HepG2 (cell line): ENCODE data around the gene POLA2. TPM values are rescaled to one million over a fixed set of nuclear protein-coding genes. Genes with fewer than 3 reads are reported as not detected.

ENCODE experiments used
- CAMTA2 ChIP-seq: sonication (generic); formaldehyde crosslinking; IDR thresholded peaks from 2 replicates; pipeline ENCODE4 v1.4.0; 2020; ENCODE audit warnings: mild to moderate bottlenecking, missing genetic modification reagents, borderline replicate concordance
- ESRRA ChIP-seq: sonication (generic); formaldehyde crosslinking; IDR thresholded peaks from 2 replicates; pipeline ENCODE4 v1.5.1; 2020; ENCODE audit warnings: mild to moderate bottlenecking, low read depth, missing genetic modification reagents
- IRF2 ChIP-seq: IDR thresholded peaks from 2 replicates; pipeline ENCODE4 v1.6.1; 2018; ENCODE audit warnings: missing genetic modification reagents, missing compliant biosample characterization
- KDM3A ChIP-seq: IDR thresholded peaks from 2 replicates; pipeline ENCODE4 v1.6.1; 2018; ENCODE audit warnings: low read depth, missing compliant biosample characterization
- MAFF ChIP-seq: IDR thresholded peaks from 2 replicates; pipeline ENCODE4 v1.6.1; 2011; ENCODE audit warnings: low read depth, low read length, improper control_type of control experiment
- NKX3-1 ChIP-seq: sonication (generic); formaldehyde crosslinking; IDR thresholded peaks from 2 replicates; pipeline ENCODE4 v1.5.0; 2020; ENCODE audit warnings: missing genetic modification reagents
- PHF21A ChIP-seq: sonication (generic); formaldehyde crosslinking; IDR thresholded peaks from 2 replicates; pipeline ENCODE4 v1.5.0; 2020; ENCODE audit warnings: mild to moderate bottlenecking, missing genetic modification reagents
- PHF8 ChIP-seq: sonication (generic); formaldehyde crosslinking; IDR thresholded peaks from 2 replicates; pipeline ENCODE4 v1.5.0; 2020; ENCODE audit warnings: missing genetic modification reagents
- RXRB ChIP-seq: IDR thresholded peaks from 2 replicates; pipeline ENCODE4 v1.6.1; 2016; ENCODE audit warnings: borderline replicate concordance, missing genetic modification reagents, missing compliant biosample characterization
- SRY ChIP-seq: sonication (generic); formaldehyde crosslinking; IDR thresholded peaks from 2 replicates; pipeline ENCODE4 v1.8.0; 2022; ENCODE audit warnings: mild to moderate bottlenecking, missing genetic modification reagents
- ZNF460 ChIP-seq: sonication (generic); formaldehyde crosslinking; IDR thresholded peaks from 2 replicates; pipeline ENCODE4 v1.5.1; 2020; ENCODE audit warnings: missing genetic modification reagents, mild to moderate bottlenecking, borderline replicate concordance
- ZNF563 ChIP-seq: sonication (generic); formaldehyde crosslinking; IDR thresholded peaks from 2 replicates; pipeline ENCODE4 v1.8.0; 2022; ENCODE audit warnings: mild to moderate bottlenecking, moderate library complexity, missing genetic modification reagents
- polyA plus RNA-seq, 8 experiments: library from polyadenylated mRNA; depleted of rRNA in 3 of 8; stranded (reverse) in 7 of 8; unstranded in 1 of 8; fragments of >200 nt; fragmentation: Illumina TruSeq in 4 of 8; extraction: Trizol in 4 of 8; gene quantifications; 2 replicates each; pipeline versions ENCODE4 v1.2.1 to v1.2.3, GENCODE V29; 2011 to 2016; ENCODE audit warnings: low read depth in 4 of 8, missing spikeins in 1 of 8, mixed read lengths in 1 of 8; ENCODE audit not compliant: insufficient read depth in 1 of 8
- total RNA-seq, 5 experiments: library from RNA; depleted of rRNA; stranded (reverse); fragments of >200 nt; fragmentation: Illumina TruSeq; extraction: Trizol; gene quantifications; 2 replicates each; pipeline ENCODE4 v1.2.3, GENCODE V29; 2016; ENCODE audit warnings: low read depth in 1 of 5
- TF ChIP-seq, protein P1 (sequence below): sonication (generic); formaldehyde crosslinking; IDR thresholded peaks from 2 replicates; pipeline ENCODE4 v1.4.0; 2020; ENCODE audit warnings: missing genetic modification reagents
- TF ChIP-seq, protein P2 (sequence below): sonication (generic); formaldehyde crosslinking; IDR thresholded peaks from 2 replicates; pipeline ENCODE4 v1.4.0; 2020; ENCODE audit warnings: missing genetic modification reagents
- TF ChIP-seq, protein P3 (sequence below): sonication (generic); formaldehyde crosslinking; conservative IDR thresholded peaks from 2 replicates; pipeline ENCODE4 v1.8.0; 2022; ENCODE audit warnings: mild to moderate bottlenecking, moderate library complexity, missing genetic modification reagents
- TF ChIP-seq, protein P4 (sequence below), 2 experiments: sonication (generic) in 1 of 2; formaldehyde crosslinking in 1 of 2; IDR thresholded peaks; 2 replicates each; pipeline versions ENCODE4 v1.6.1 to v1.9.0; 2014 to 2022; ENCODE audit warnings: antibody characterized with exemption in 1 of 2, borderline replicate concordance in 1 of 2, inconsistent platforms in 1 of 2, low read depth in 1 of 2, missing genetic modification reagents in 1 of 2

The POLA2 gene
- total and polyA plus RNA-seq, 2 of the 13 experiments (the other 11 are each of a cell fraction or from before 2014, with no cell fraction given), result 9.7 to 15.6 TPM

DNA sequence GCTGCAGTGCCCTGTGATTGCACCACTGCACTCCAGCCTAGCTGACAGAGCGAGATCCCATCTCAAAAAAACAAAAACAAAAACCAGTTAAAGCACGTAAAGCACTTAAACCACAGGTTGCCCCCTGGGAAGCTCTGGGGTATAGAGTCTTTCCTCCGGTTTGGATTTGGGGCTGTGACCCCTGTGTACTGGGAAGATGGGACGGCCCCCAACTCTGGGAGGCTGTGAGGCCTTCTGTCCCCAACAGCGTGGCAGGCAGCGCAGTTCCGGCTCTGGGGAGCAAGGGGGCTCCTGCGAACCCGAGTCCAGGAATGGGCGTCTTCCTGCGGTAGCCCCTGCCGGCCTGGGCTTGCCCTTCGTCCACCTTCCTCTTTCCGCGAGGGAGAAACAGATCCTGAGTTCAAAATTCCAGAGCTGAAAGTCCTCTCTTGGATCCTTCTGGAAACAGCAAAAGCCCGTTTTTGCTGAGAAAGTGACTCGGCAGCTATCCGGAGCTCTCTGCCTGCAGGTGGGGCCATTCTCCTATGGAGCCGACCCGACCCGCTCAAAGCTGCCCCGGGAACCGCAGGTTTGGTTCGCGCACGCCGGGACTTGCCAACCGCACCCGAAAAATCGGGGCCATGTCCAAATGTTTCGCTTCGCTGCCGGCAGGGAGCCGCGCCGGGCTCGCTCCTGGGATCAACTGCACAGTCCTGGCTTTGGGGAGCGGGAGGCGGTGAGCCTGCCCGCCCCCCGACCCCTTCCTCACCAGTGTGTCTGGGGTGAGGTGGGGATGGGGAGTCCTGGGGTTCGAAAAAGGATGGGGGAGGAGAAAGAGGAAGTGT lies 36.3 kb upstream of the POLA2 start (continued):
- TF ChIP-seq, protein P1, sequence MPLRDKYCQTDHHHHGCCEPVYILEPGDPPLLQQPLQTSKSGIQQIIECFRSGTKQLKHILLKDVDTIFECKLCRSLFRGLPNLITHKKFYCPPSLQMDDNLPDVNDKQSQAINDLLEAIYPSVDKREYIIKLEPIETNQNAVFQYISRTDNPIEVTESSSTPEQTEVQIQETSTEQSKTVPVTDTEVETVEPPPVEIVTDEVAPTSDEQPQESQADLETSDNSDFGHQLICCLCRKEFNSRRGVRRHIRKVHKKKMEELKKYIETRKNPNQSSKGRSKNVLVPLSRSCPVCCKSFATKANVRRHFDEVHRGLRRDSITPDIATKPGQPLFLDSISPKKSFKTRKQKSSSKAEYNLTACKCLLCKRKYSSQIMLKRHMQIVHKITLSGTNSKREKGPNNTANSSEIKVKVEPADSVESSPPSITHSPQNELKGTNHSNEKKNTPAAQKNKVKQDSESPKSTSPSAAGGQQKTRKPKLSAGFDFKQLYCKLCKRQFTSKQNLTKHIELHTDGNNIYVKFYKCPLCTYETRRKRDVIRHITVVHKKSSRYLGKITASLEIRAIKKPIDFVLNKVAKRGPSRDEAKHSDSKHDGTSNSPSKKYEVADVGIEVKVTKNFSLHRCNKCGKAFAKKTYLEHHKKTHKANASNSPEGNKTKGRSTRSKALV (CRISPR knock-in tag), result peak; percentile 80
- TF ChIP-seq ESRRA (CRISPR knock-in tag), result no peak
- peak; percentile 19; the same call in 1 of the 2 replicates for TF ChIP-seq RXRB (CRISPR knock-in tag)
- peak; percentile 22; the same call in 1 of the 2 replicates for TF ChIP-seq PHF21A (CRISPR knock-in tag)
- TF ChIP-seq, protein P2, sequence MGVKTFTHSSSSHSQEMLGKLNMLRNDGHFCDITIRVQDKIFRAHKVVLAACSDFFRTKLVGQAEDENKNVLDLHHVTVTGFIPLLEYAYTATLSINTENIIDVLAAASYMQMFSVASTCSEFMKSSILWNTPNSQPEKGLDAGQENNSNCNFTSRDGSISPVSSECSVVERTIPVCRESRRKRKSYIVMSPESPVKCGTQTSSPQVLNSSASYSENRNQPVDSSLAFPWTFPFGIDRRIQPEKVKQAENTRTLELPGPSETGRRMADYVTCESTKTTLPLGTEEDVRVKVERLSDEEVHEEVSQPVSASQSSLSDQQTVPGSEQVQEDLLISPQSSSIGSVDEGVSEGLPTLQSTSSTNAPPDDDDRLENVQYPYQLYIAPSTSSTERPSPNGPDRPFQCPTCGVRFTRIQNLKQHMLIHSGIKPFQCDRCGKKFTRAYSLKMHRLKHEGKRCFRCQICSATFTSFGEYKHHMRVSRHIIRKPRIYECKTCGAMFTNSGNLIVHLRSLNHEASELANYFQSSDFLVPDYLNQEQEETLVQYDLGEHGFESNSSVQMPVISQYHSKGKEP (CRISPR knock-in tag), result 0 out of 2 replicates have a peak, but pooled peaks have one; percentile 18
- peak; percentile 40; the same call in 1 of the 2 replicates for TF ChIP-seq IRF2 (CRISPR knock-in tag)
- peak; percentile 26; the same call in 1 of the 2 replicates for TF ChIP-seq KDM3A
- TF ChIP-seq PHF8 (CRISPR knock-in tag), result peak; percentile 66
- peak; percentile 4; the same call in 1 of the 2 replicates for TF ChIP-seq MAFF
- TF ChIP-seq, protein P3, sequence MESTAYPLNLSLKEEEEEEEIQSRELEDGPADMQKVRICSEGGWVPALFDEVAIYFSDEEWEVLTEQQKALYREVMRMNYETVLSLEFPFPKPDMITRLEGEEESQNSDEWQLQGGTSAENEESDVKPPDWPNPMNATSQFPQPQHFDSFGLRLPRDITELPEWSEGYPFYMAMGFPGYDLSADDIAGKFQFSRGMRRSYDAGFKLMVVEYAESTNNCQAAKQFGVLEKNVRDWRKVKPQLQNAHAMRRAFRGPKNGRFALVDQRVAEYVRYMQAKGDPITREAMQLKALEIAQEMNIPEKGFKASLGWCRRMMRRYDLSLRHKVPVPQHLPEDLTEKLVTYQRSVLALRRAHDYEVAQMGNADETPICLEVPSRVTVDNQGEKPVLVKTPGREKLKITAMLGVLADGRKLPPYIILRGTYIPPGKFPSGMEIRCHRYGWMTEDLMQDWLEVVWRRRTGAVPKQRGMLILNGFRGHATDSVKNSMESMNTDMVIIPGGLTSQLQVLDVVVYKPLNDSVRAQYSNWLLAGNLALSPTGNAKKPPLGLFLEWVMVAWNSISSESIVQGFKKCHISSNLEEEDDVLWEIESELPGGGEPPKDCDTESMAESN (CRISPR knock-in tag), result peak; percentile 64; the same call in 1 of the 2 replicates
- peak; percentile 78; the same call in 1 of the 2 replicates for TF ChIP-seq CAMTA2 (CRISPR knock-in tag)
- TF ChIP-seq, protein P4, sequence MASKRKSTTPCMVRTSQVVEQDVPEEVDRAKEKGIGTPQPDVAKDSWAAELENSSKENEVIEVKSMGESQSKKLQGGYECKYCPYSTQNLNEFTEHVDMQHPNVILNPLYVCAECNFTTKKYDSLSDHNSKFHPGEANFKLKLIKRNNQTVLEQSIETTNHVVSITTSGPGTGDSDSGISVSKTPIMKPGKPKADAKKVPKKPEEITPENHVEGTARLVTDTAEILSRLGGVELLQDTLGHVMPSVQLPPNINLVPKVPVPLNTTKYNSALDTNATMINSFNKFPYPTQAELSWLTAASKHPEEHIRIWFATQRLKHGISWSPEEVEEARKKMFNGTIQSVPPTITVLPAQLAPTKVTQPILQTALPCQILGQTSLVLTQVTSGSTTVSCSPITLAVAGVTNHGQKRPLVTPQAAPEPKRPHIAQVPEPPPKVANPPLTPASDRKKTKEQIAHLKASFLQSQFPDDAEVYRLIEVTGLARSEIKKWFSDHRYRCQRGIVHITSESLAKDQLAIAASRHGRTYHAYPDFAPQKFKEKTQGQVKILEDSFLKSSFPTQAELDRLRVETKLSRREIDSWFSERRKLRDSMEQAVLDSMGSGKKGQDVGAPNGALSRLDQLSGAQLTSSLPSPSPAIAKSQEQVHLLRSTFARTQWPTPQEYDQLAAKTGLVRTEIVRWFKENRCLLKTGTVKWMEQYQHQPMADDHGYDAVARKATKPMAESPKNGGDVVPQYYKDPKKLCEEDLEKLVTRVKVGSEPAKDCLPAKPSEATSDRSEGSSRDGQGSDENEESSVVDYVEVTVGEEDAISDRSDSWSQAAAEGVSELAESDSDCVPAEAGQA (IDR thresholded peaks at IDR 0.05; ENCODE audit: low read depth), result no peak
- TF ChIP-seq, protein P4 (CRISPR knock-in tag; IDR thresholded peaks at IDR 0.05; ENCODE audit: borderline replicate concordance), result 0 out of 2 replicates have a peak, but pooled peaks have one; percentile 16
- TF ChIP-seq NKX3-1 (CRISPR knock-in tag), result peak; percentile 72; the same call in 1 of the 2 replicates
- no peak for TF ChIP-seq ZNF460 (CRISPR knock-in tag)
- TF ChIP-seq SRY, result 0 out of 2 replicates have a peak, but pooled peaks have one; percentile 24
- TF ChIP-seq ZNF563 (CRISPR knock-in tag), result peak; percentile 47; the same call in 1 of the 2 replicates
